HG03097 (cell line): ENCODE measurements around the gene THSD4.
"Not testable (repeated sequence)": the region's sequence is repeated elsewhere in the genome, so short reads cannot be mapped to it uniquely, and the experiment has no call there.

Experiments used
- ATAC-seq: cut with Tn5 transposase; IDR thresholded peaks from one replicate; pipeline ENCODE4 v1.9.1; 2021; ENCODE audit not compliant: unreplicated experiment, low FRiP score

Gene THSD4

DNA sequence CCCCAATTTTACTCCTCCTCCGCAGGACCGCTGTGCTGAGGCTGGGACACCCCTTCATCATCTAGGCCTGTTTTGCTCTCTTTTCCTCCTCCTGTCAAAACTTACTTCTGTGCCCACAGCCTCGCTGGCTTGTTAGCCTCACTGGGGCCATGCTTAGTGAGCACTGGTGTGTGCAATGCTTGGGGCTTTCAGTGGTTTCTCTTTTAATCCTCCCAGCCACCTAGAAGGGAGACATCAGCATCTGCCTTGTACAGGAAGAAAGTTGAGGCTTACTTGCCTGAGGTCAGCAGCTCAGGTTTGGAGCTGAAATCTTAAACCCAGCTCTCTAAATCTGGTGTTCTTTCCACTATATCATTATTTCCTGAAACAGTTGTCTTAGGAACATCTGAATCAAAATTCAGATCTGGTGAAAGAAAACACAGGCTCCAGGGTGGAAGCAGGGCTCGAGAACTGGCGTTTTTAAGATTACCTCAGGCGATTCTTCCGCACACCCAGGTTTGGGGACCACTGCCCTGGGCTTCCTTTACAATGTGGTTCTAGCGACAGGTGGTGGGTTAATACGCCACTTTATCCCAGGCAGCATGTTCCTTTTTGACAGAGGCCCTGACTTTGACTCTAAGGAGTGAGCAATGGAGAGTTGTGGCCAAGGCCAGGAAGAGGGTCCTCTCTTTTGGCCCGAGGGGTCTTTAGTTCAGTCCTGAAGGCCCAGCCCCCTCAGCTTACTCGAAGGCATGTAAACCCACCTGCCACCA lies 3.8 kb downstream of the THSD4 start:
- ATAC-seq, result no peak

DNA sequence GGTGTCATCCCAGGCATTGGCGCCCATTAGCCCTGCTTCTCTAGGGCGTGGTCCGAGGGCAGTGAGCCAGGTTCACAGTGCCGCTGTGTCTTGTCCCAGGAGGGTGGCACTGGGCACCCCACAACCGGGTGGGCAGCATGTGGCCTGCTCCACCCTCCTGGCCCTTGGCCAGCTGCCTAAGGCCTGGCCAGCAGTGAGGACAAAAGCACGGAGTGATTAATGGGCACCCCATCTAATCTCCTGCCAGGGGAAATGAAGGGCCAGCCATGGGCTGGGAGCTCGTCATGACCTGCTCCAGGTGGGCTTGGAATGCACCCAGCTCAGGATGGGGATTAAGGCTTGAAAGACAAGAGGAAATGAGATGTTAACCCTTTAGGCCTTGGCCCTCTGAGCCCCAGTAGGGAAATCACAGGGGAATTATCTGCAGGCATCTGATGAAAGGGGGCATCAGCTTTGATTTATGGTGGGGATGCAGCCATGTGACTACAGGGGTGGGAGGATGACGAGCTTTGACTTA lies 5.2 kb downstream of the THSD4 start:
- ATAC-seq, result no peak

DNA sequence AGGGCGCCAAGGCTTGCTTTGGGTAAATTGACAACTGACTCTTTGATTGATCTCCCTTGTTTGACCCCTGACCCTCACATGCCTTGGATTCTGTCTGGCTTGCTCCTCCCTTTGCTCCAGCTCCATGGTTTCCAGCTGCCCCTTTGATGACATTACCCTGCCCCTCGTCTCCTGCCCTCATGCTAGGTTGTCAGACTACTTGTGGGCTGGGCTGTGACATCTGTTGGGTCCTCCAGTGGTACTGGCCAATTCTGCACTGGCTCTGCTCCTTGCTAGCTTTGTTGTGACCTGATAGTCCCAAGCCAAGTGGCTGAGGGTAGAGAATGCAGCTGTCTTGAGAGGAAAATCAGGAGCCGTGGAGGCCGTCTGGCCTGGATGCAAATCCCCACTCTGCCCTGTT lies 6.2 kb downstream of the THSD4 start:
- ATAC-seq, result no peak

DNA sequence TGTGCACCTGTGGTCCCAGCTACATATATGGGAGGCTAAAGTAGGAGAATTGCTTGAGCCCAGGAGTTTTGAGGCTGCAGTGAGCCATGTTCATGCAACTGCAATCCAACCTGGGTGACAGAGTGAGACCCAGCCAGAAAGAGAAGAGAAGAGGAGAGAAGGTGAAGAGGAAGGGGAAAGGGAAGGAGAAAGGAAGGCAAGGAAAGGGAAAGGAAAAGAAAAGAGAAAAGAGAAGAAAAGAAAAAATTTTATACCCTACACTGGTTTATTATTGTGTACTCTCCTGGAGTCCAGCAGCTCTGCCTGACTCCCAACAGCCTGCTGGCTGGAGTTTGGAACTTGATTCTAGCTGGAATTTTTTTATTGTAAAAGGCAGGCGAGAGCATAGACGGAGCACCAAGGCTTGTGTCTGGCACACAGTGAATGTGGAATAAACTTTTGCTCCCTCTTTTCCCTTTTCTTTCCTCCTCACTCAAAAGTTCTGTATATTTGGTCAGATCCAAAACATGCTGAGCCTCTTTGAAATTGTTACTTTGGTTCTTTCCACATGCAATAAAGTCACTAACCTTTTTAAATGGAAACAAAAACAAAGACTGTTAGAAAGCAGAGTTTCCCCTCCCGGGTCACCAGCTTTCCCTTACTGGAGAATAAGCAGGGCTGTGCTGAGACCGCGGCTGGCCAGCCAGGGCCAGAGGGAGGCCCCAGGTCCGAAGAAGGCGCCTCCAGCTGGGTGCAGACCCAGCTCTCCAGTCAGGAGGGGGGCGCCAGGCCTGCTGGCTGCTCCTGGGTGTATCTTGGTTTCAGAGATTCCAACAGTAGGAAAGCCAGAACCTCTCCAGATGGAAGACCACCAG lies 9.9 kb downstream of the THSD4 start:
- ATAC-seq, result no peak

DNA sequence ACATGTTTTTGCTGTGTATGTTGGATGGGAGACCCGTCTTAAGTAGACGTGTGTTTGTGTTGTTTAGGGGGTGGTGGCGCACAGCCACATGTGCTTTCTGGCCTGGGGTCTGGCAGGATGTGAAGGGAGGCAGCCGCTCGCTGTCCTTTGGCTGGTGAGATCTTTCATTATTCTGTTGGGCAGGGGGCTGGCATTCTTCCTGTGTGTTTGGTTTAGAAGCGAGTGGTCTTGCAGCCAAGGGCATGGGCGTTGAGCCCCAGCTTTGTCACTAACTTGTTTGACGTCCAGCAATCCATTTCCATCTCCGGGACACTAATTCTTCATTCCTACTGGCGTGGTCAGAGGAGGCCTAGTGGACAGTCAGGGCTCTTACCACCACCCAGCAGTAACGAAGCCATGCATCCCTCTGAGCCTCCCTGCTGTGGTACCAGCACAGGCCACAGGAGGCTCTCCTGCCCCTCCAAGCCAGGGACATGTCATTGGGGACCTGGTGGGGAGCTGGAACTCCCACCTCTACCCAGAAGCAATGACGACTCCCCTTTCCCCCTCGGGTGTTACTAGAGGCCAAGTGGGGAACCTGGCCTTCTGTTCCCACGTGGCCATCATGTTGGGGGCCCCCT lies 10.7 kb downstream of the THSD4 start:
- ATAC-seq, result no peak

DNA sequence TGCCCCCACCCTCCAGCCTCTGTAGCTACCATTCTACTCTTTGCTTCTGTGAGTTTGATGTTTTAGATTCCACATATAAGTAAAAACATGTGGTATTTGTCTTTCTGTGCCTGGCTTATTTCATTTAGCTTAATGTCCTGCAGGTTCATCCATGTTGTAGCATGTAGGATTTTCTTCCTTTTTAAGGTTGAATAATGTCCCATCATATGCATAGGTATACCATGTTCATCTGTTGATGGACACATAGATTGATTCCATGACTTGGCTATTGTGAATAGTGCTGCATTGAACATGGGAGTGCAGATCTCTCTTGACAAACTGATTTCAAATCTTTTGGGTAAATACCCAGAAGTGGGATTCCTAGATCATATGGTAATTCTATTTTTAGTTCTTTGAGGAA lies 11.8 kb downstream of the THSD4 start:
- ATAC-seq, result no peak

DNA sequence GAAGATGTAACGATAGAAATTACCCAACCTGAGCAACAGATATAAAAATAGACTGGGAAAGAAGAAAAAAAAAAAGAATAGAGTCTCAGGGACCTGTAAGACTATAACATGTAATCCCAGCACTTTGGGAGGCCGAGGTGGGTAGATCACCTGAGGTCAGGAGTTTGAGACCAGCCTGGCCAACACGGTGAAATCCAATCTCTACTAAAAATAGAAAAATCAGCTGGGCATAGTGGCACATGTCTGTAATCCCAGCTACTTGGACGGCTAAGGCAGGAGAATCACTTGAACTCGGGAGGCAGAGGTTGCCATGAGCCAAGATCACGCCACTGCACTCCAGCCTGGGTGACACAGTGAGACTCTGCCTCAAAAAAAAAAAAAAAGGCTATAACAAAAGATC lies 12.9 kb downstream of the THSD4 start:
- not testable (repeated sequence) for ATAC-seq

DNA sequence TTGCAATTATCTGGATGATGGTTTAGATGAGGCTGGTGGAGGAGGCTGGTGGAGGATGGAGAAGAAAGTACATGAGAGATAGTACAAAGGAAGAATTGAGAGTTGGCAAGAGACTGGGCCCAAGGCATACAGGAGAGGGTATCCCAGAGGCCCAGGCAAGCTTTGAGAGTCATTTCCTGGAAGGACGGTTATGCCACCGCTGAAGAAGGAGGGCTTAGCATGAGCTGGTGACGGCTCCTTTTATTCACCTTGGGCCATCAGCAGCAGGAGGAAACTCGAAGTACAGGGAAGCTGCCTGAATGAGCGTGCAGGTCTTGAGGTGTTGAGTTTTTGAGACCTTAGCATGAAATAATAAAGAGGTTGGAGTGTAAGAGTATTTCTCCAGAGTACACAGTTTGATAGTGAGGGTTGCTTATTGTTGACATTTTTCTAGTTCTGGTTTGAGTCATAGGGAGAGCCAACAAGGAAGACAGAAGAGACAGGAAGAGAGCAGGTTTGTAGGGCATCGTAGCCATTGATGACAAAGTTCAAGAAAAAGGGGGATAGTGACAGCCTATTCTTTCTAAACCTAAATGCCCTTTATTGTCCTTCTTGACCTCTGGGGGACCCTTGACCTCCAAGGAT lies 13.8 kb downstream of the THSD4 start:
- no peak for ATAC-seq

DNA sequence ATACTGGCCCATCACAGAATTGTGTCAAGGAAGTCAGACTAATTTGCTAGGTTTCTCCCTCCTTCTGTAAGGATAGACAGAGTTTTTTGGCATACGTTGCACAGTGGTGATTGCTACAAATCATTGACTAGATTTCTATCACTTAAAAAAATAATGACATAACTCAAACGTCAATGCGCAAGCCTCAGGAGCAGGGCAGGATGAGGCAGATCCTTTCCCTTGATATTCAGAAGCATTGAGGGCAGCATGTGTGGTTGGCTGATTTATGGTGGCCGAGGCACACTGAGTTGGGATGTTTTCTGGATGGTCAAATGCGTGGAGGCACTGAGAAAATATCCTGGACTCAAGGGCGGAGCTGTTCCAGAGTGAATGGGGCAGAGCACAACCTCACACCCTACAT lies 14.4 kb downstream of the THSD4 start:
- ATAC-seq, result no peak

DNA sequence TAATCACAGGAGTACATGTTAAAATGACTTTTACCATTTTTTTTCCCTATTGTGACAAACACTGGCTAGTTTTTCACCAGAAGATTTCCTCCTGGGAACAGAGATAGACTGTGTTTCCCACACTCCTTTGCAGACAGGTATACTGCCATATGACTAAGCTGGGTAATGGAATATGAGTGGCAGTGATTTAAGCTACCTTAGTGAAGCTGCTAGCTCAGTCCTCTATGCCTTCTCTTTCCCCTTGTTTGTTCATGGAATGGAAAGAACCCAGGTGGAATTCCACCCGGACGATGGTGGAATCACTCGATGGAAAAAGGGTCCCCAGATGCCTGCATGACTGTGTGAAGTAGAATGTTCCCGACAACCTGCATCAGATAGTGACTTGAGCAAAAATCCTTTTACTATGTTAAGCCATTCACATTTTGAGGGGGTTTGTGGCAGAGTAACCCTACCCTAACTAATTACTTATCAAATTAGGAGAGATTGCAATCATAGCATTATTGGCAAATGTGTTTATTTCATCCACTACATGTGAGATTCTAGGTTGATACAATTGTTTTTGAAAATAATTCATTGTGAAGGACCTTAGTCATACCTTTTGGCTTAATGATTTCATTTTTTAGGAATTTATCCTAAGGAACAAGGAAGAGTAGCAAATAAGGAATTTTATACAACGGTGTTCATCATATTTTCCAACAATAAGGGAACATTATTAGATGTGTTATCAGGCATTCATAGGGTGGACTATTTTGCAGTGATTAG lies 16.5 kb downstream of the THSD4 start:
- no peak for ATAC-seq

DNA sequence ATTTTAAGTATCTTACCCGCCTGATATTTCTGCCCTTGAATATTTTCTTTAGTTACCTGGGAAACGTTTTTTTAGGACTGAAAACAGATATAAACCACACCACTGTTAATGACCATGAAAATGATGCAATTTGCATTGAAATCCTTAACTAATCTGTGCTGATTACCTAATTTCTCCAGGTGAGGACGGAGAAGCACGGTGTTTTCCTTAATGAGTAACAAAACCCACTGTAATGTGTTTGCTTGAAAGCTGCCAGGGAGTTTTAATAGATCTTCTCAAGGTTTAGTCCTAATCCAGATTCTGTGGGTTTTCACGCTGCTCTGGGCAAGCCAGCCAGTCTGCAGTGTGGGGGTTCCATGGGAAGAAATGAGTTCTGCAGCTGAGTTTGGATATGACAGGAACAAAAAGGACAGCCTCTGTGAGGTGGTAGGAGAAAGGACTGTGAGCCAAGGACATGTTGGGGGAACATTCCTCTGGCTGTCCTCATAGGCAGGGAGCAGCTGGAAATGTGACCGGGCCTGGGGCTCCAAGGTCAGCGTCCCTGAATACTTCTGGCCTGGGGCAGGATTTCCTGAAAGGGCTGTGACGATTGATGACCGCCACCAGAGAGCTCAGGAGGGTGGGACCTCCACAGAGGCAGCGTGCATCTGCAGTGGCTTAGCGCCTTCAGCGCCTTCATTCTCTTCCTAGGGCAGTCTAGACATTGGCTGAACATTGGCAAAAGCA lies 18.6 kb downstream of the THSD4 start:
- ATAC-seq, result no peak

DNA sequence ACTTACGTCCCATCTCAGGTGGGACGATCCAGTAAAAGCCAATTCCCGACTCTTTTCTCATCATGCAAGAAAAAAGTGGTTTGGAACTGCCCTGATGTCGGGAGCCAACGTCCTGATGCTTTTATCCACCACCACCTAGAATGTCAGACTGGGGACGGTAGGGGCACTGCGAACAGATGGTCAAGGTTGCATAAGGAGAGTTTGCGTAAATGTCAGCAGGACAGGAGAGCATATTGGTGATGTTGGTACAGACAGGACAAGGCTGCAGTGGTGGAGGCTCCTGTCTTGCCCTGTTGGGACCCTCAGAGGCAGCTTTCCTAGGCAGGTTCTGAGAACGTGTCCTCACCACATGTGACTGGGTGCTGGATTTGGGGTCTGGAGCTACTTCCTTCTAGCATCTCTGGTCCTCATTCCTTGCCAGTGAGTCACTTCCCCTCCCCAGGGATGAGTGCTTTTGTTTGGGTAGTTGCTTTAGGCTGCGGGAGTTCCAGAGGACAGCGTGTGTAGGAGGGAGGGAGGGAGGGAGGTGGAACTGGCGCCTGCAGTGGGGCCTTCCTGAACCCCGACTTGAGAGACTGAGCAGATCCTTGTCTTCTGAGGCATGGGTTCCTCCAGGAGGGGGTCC lies 21.0 kb downstream of the THSD4 start:
- no peak for ATAC-seq

DNA sequence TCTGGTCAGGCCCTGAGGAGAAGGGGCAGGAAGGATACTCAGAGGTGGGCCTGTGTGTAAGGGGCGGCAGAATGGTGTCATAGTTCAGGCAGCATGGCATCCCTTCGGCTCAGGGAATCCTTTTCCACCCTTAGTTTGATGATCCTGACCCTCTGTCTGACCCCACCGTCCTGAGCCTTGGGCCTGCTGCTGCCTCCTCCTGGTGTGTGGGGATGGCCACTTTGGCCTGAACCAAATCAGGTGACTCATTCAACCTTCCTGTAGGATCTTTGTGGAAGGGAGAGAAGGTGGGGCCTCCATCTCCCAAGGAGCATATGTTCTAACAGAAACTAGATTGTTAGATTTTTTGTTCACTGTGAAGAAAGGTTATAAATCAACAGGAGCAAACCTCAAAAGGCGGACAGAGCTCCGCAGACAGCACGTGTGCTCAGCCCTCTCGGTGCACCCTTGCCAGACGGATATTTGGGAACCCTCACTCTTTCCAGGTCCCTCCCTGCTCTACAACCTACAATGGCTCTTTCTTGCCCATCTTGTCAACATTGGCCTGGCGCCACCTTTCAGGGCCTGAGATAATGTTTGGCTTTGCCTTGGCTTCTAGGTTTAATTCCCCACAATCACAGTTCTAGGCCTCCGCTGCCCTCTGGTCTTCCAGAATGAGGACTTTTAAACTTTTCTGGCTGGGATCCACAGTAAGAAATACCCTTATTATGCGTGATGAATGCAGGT lies 21.7 kb downstream of the THSD4 start:
- ATAC-seq, result no peak

DNA sequence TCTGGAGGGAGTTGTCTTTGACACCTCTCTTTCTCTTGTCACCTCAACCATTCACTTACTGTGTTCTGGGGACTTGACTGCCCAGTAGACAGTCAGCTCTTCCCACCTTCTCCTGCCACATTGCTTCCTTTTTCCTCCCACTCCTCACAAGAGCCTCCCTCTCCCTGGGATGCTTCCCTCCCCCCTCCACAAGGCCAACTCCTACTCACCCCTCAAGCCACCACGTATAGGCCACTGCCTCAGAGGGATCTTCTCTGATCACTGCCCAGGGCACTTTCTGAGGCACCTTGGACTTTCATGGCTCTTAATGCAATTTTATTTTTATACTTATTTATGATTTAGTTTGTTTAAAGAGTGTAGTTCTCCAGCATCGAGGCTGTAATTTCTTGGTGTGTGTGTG lies 23.2 kb downstream of the THSD4 start:
- no peak for ATAC-seq

DNA sequence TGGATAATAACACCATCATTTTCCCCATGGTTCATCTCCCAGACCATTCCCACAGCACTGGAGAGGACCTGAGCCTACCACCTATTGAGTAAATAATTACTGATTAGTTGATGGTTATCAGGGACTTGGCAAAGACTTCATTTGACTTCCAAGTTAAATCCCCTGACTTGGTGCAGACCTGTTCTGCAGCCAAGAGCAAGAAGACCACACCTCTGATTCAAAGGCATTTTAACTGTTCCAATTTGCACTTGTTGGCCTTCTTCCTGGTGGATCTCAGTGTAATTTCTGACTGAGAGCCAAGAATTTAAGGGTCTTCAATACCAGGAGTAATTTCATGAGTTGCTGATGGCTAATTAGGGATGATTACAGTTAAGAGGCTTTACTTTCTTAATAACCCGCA lies 24.0 kb downstream of the THSD4 start:
- ATAC-seq, result no peak

DNA sequence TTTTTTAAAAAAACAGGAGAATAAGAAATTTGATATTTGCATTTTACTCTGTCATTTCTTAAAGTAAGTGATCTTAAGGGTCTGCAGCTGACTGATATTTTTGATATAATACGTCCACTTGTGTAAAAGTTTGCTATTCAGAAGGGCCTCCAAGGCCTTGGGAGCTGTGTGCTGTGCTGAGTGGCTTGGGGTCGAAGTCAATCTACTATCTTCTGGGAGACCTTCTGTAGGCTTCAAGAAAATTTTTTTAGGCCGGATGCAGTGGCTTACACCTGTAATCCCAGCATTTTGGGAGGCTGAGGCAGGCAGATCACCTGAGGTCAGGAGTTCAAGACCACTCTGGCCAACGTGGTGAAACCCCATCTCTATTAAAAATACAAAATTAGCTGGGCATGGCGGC lies 26.3 kb downstream of the THSD4 start:
- ATAC-seq, result no peak

DNA sequence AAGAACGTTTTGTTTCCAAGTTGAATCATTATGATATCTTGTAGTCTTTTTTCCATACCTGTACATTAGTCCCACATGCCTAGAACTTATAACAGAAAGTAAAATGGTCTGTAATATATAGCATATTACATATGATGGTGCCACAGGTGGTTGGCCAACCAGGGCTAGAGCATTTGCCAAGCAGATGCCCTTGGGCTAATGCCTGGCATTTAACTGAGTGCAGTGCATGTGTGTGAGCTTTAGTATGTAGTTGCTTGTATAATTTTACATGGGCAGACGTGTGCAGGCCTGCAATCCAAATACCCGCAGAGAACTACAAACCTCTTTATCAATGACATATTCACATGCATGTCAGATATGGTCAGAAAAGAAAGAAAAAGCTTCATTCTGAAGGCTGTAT lies 27.5 kb downstream of the THSD4 start:
- ATAC-seq, result no peak
